Measurements from ENCODE around the gene MLLT1. TPM values are rescaled to one million over a fixed set of nuclear protein-coding genes. Genes with fewer than 3 reads are reported as not detected.
A peak's percentile ranks its signal among the peaks of the same experiment; 100 is the strongest.

Gene MLLT1
- total RNA-seq, 1 donor = 15.9 TPM

DNA sequence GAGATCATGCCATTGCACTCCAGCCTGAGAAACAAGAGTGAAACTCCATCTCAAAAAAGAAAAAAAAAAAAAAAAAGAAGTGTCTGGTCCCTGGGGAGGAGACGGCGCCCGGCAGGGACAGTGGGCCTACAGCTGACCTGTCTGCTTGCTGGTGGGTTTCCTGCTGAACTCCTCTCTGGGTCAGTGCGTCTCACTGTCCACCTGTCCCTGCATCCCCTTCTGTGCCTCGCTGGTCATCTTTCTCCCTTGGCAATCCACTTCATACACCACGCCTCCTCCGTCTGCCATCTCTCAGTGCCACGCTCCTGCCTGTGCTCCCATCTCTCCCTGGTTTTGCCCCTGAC, 80.9 kb downstream of the MLLT1 start:
- no peak for DNase-seq (ENCODE audit: insufficient read length, low spot score, missing footprints)
- no peak for TF ChIP-seq CTCF (IDR thresholded peaks at IDR 0.05; ENCODE audit: extremely low read depth, low read depth, low read length)
- H2AFZ ChIP-seq (ENCODE audit: low read length) = peak overlapping the region; percentile 100

DNA sequence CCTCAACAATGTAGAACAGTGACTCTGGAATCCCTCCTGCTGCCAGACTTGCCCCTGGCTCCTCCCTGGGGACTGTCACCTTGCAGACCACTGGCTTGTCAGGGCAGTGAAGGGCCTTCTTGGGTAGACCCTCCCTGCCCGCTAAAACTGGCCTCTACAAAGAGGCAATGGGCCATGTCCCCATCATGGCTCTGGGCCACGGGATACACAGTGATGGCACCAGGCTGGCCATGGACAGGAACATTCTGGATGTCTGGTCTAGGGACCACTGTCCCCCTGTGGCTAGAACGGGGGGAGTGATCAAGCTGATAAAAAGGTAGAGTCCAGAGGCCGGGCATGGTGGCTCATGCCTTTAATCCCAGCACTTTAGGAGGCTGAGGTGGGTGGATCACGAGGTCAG, 83.4 kb downstream of the MLLT1 start:
- TF ChIP-seq CTCF (IDR thresholded peaks at IDR 0.05; ENCODE audit: extremely low read depth, low read depth, low read length) = no peak
- H3K27me3 ChIP-seq (ENCODE audit: insufficient read depth, low read length) = no peaks in the 10 kb centered on the region
- H3K4me3 ChIP-seq (ENCODE audit: insufficient read depth, low read length) = no peak overlapping the region
- DNase-seq (ENCODE audit: insufficient read length, low spot score, missing footprints) = no peak
- peaks cover 18% of the 10 kb centered on the region for H3K79me2 ChIP-seq (ENCODE audit: insufficient read depth, low read length)
- H3K36me3 ChIP-seq (ENCODE audit: insufficient read depth, low read length) = no peaks in the 10 kb centered on the region
- H2AFZ ChIP-seq (ENCODE audit: low read length) = no peak overlapping the region
- H3K4me2 ChIP-seq (ENCODE audit: insufficient read depth, low read length) = no peak overlapping the region
- H3K9me3 ChIP-seq (ENCODE audit: low read depth, low read length) = no peaks in the 10 kb centered on the region
- H4K20me1 ChIP-seq (ENCODE audit: insufficient read depth, low read length) = no peaks in the 10 kb centered on the region
- H3K4me1 ChIP-seq (ENCODE audit: insufficient read depth, low read length) = peaks cover 11% of the 10 kb centered on the region
- H3K27ac ChIP-seq (ENCODE audit: low read depth, low read length) = no peak overlapping the region

More for the DNA sequence above, 80.9 kb downstream of the MLLT1 start:
- Histone ChIP-seq H3K79me2 (ENCODE audit: insufficient read depth, low read length) (peaks cover 18% of the 10 kb centered on the region), H3K4me2 (ENCODE audit: insufficient read depth, low read length) (peak overlapping the region; percentile 99), H3K27ac (ENCODE audit: low read depth, low read length) (peak overlapping the region; percentile 55), H3K36me3 (ENCODE audit: insufficient read depth, low read length) (no peaks in the 10 kb centered on the region), H3K4me1 (ENCODE audit: insufficient read depth, low read length) (peaks cover 11% of the 10 kb centered on the region), H3K4me3 (ENCODE audit: insufficient read depth, low read length) (peak overlapping the region; percentile 97), H4K20me1 (ENCODE audit: insufficient read depth, low read length) (no peaks in the 10 kb centered on the region), H3K9me3 (ENCODE audit: low read depth, low read length) (no peaks in the 10 kb centered on the region), H3K27me3 (ENCODE audit: insufficient read depth, low read length) (no peaks in the 10 kb centered on the region)

DNA sequence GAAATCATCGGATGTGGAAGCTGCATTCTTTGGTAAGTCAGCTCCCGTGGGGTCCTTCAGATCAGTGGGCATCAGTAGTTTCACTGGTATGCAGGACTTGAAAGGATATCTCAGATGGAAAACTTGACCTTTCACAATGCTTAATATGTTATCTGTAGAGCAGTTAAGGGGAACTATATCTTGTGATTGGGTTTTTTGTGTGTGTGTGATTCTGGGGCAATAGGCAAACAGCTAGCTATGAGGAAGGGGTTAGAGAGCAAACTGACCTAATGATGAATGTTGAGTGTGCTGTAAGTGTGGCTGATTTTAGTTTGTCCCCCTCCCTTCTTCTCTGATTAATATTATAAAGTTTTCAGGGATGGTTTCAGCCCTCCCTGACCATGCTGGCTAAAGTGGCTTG, 91.0 kb downstream of the MLLT1 start:
- Histone ChIP-seq H3K36me3 (ENCODE audit: insufficient read depth, low read length) (no peaks in the 10 kb centered on the region), H3K4me2 (ENCODE audit: insufficient read depth, low read length) (no peak overlapping the region), H2AFZ (ENCODE audit: low read length) (no peak overlapping the region), H3K27me3 (ENCODE audit: insufficient read depth, low read length) (no peaks in the 10 kb centered on the region), H3K9me3 (ENCODE audit: low read depth, low read length) (no peaks in the 10 kb centered on the region), H3K4me3 (ENCODE audit: insufficient read depth, low read length) (no peak overlapping the region), H3K79me2 (ENCODE audit: insufficient read depth, low read length) (no peaks in the 10 kb centered on the region), H3K27ac (ENCODE audit: low read depth, low read length) (no peak overlapping the region), H3K4me1 (ENCODE audit: insufficient read depth, low read length) (no peaks in the 10 kb centered on the region), H4K20me1 (ENCODE audit: insufficient read depth, low read length) (no peaks in the 10 kb centered on the region)
- no peak for TF ChIP-seq CTCF (IDR thresholded peaks at IDR 0.05; ENCODE audit: extremely low read depth, low read depth, low read length)
- DNase-seq (ENCODE audit: insufficient read length, low spot score, missing footprints) = no peak

- TF ChIP-seq CTCF (IDR thresholded peaks at IDR 0.05; ENCODE audit: extremely low read depth, low read depth, low read length) = no peak
Measured at GRCh38 chr19:6187374-6187773, 92.4 kb downstream of the MLLT1 start.

More at GRCh38 chr19:6187374-6187773, 92.4 kb downstream of the MLLT1 start:
- Histone ChIP-seq H2AFZ (ENCODE audit: low read length) (no peak overlapping the region), H3K36me3 (ENCODE audit: insufficient read depth, low read length) (no peaks in the 10 kb centered on the region), H3K27ac (ENCODE audit: low read depth, low read length) (no peak overlapping the region), H3K9me3 (ENCODE audit: low read depth, low read length) (no peaks in the 10 kb centered on the region), H4K20me1 (ENCODE audit: insufficient read depth, low read length) (no peaks in the 10 kb centered on the region), H3K4me1 (ENCODE audit: insufficient read depth, low read length) (no peaks in the 10 kb centered on the region), H3K4me2 (ENCODE audit: insufficient read depth, low read length) (no peak overlapping the region), H3K4me3 (ENCODE audit: insufficient read depth, low read length) (no peak overlapping the region), H3K27me3 (ENCODE audit: insufficient read depth, low read length) (no peaks in the 10 kb centered on the region), H3K79me2 (ENCODE audit: insufficient read depth, low read length) (no peaks in the 10 kb centered on the region)
- DNase-seq (ENCODE audit: insufficient read length, low spot score, missing footprints) = no peak

Data from osteoblast (primary cell).